Nephron (organoid): ENCODE data around the gene SINHCAF.
A peak's percentile ranks its signal among the peaks of the same experiment; 100 is the strongest.

ENCODE experiments used
- H3K27ac Mint-ChIP-seq, 3 experiments: 2 replicates each; pipeline ENCODE4 v1.8.0; 2020; ENCODE audit warnings: mixed read lengths in 3 of 3, mild to moderate bottlenecking in 2 of 3, moderate library complexity in 1 of 3
- H3K27me3 Mint-ChIP-seq: 2 replicates; pipeline ENCODE4 v1.8.0; 2021; ENCODE audit warnings: low read depth, mild to moderate bottlenecking, moderate library complexity, mixed read lengths
- H3K36me3 Mint-ChIP-seq: 2 replicates; pipeline ENCODE4 v1.8.0; 2020; ENCODE audit warnings: low read depth, mixed read lengths
- H3K4me1 Mint-ChIP-seq: 2 replicates; pipeline ENCODE4 v1.8.0; 2020; ENCODE audit warnings: mixed read lengths
- H3K4me3 Mint-ChIP-seq, 3 experiments: 2 replicates each; pipeline ENCODE4 v1.8.0; 2020; ENCODE audit warnings: mild to moderate bottlenecking in 3 of 3, mixed read lengths in 3 of 3, moderate library complexity in 2 of 3
- H3K9me3 Mint-ChIP-seq: 2 replicates; pipeline ENCODE4 v1.8.0; 2020; ENCODE audit warnings: mixed read lengths
- CTCF ChIP-seq, 3 experiments: fragments of 200-600 bp; sonication (generic); IDR thresholded peaks; one replicate each; pipeline ENCODE4 v1.5.0; 2021; ENCODE audit warnings: antibody characterized with exemption in 3 of 3; ENCODE audit not compliant: unreplicated experiment in 3 of 3

The SINHCAF gene

DNA sequence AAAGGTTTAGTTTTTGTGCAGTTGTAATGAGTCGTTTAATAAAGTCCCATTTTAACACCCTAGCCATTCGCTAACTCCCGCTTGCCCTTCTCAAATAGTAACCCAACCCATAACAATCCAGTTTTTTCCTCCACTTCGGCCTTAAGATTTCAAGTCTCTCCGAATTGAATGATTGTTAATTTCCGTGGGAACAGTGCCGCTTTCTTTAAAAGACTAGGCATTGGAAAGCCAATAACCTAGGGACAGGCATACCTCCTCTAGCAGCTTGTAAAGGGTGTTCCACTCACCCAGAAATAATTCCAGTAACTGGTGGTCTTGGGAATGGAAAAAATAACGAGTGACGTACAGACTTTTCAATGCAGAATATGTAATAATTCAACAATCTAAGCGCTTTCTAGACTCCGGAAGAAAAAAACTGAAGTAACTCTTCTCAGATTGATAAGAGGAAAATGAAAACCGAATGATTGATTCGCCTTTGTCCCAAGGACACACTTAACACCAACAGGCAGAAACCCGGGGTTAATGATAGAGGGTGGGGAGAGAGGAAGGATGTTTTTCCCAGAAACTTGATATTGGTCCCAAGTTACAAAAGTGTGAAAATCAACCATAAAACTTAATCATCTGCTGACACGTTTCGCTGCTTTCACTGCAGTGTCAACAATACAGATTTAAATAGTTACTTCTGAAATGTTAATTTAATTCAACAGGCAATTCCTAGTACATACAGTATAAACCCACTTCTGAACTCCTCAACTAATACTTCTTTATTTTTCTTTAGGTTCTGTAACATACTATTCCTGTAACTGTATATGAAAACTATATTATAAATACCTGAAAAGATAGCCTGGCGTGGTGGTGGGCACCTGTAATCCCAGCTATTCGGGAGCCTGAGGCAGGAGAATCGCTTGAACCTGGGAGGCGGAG, 1.0 kb upstream of the SINHCAF start:
- no peaks in the 10 kb centered on the region for H3K9me3 Mint-ChIP-seq
- no peaks in the 10 kb centered on the region for H3K36me3 Mint-ChIP-seq
- peaks cover 18% of the 10 kb centered on the region for H3K4me1 Mint-ChIP-seq
- H3K27me3 Mint-ChIP-seq, result peaks cover 5% of the 10 kb centered on the region
- TF ChIP-seq CTCF (IDR thresholded peaks at IDR 0.05; ENCODE audit: unreplicated experiment in 3 of 3), result no peak
- peak overlapping the region; percentile 92 to 96 (median 93) for H3K27ac Mint-ChIP-seq
- peak overlapping the region; percentile 90 to 92 (median 91) for H3K4me3 Mint-ChIP-seq

DNA sequence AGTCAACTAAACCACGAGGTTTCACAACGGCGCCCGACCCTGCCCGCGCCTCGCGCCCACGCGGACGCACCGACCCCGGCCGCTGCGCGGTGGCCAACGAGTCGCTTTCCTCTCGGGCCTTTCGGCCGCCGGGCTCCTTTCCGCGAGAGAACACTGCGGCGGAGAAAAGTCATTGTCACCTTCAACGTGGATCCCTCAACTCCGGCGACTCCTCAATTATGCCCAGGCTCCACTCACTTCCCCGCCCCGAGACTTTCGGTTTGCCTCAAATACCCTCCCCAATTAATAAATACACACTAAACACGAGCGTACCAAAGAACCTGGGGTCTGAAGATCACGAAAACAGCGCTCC, 450 bp downstream of the SINHCAF start:
- Mint-ChIP-seq H3K36me3 (no peaks in the 10 kb centered on the region), H3K27me3 (peaks cover 5% of the 10 kb centered on the region), H3K4me1 (peaks cover 33% of the 10 kb centered on the region), H3K4me3 (peak overlapping the region; percentile 90 to 92 (median 91)), H3K27ac (peak overlapping the region; percentile 92 to 96 (median 93)), H3K9me3 (no peaks in the 10 kb centered on the region)
- no peak for TF ChIP-seq CTCF (IDR thresholded peaks at IDR 0.05; ENCODE audit: unreplicated experiment in 3 of 3)

DNA sequence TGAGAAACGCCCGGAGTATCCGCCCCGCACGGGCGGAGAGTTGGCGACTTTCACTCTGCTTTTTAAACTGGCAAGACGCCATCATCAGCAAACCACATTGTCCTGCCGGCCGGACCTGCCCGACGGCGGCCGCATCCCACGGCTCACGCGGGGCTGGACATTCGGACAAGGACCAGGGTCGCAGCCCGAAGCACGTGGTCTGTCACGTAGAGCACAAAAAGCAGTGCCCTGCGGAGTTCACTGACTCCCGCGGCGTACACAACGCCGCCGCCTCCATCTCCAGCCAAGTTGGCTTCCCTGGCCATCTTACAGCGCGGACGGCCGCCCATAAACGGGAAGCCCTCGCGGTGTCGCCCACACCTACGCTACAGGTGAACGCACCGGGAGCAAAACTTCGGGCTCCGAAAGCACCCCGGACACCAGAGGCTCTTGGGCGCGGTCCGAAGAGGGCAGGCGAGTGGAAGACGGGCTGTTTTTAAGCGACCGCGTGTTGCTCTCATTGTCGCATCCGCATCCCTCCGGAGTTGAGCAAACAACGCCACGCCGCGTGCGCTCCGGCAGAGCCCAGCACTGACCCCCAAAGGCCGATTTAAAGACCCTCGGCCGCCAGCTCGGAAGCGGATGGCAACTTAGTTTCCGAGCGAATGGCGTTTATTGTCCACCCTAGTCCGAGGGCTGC, 966 bp downstream of the SINHCAF start:
- Mint-ChIP-seq H3K9me3 (no peaks in the 10 kb centered on the region), H3K36me3 (no peaks in the 10 kb centered on the region), H3K4me3 (peak overlapping the region; percentile 90 to 92 (median 91)), H3K27ac (peak overlapping the region; percentile 92 to 96 (median 93)), H3K4me1 (peaks cover 38% of the 10 kb centered on the region), H3K27me3 (peaks cover 5% of the 10 kb centered on the region)
- TF ChIP-seq CTCF (IDR thresholded peaks at IDR 0.05; ENCODE audit: unreplicated experiment in 3 of 3), result no peak

DNA sequence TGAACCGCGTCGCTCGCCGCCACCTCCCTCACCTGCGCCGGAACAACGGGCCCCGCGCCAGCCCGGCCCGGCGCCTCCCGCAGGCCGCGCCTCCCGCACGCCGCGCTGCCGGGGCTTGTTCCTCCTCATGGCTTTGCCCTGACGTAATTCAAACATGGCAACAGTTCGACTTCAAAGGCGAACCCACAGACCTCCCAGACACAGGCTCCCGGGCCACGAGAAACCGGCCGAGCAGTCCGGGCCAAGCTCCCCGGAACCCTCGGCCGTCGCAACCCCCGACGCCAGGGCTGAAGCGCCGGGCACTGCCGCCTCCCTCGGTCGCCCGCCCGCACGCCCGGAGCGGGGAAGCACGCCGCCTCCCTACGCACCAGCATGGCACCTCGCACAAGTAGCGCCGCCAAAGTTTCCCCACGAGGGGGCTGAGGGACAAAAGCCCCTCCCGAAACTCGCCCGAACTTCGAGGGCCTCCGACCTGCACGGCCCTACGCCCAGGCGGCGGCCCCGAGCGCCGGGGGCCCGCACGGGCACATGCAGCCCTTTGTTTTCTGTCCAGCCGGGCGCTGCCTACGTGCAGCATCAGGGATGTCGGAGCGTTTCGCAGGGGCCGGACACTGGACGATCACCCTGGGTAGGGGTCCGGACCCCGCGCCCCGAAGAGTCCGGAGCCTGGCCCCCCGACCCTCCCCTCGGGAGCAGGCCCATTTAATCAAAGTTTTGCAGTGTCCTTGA, 1.7 kb downstream of the SINHCAF start:
- Mint-ChIP-seq H3K9me3 (no peaks in the 10 kb centered on the region), H3K4me3 (peak overlapping the region; percentile 90 to 92 (median 91)), H3K4me1 (peaks cover 45% of the 10 kb centered on the region), H3K27me3 (peaks cover 5% of the 10 kb centered on the region), H3K36me3 (no peaks in the 10 kb centered on the region), H3K27ac (peak overlapping the region; percentile 93 to 99 (median 96))
- peak in 1 of 3 experiments; percentile 14 for TF ChIP-seq CTCF (IDR thresholded peaks at IDR 0.05; ENCODE audit: unreplicated experiment in 3 of 3)

GRCh38 chr12:31323391-31324115, 2.4 kb downstream of the SINHCAF start:
- peaks cover 46% of the 10 kb centered on the region for H3K4me1 Mint-ChIP-seq
- peak overlapping the region; percentile 93 to 99 (median 96) for H3K27ac Mint-ChIP-seq
- H3K9me3 Mint-ChIP-seq, result no peaks in the 10 kb centered on the region
- TF ChIP-seq CTCF (IDR thresholded peaks at IDR 0.05; ENCODE audit: unreplicated experiment in 3 of 3), result no peak
- peak overlapping the region; percentile 90 to 92 (median 91) for H3K4me3 Mint-ChIP-seq
- H3K27me3 Mint-ChIP-seq, result peaks cover 5% of the 10 kb centered on the region
- H3K36me3 Mint-ChIP-seq, result no peaks in the 10 kb centered on the region
